Loucy (cell line): Measurements from ENCODE around the gene SEC23IP.

Source experiments
- CTCF ChIP-seq: fragments of 200-600 bp; sonication (generic); conservative IDR thresholded peaks from 2 replicates; pipeline ENCODE4 v1.5.1; 2014; ENCODE audit warnings: mild to moderate bottlenecking, antibody characterized with exemption, low read length
- EZH2phosphoT487 ChIP-seq: fragments of 200-600 bp; IDR thresholded peaks from 2 replicates; pipeline ENCODE4 v1.6.1; 2018; ENCODE audit warnings: antibody characterized with exemption, mild to moderate bottlenecking, moderate library complexity, borderline replicate concordance

DNA sequence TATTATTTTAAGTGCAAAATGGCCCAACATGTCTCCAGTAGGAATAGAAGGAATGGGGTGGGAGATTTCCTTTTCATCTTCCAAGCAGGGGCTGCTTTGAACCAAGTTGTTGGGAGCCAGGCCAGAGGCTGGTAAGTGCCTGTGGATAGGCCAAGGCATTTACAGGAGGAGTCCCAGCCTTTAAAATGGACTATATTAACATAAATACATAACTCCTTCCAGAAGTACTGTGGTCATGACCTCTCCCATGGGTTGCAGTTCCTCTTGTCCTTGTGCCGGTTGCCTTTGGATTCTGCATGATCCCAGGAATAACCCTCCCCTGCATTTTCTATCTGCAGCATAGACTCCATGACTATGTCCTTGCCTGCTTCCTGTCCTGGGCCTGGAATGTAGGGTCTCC lies 95.8 kb downstream of the SEC23IP start:
- TF ChIP-seq CTCF (no peak), EZH2phosphoT487 (no peak)
